ENCODE data around the gene BPIFB4.

- TF ChIP-seq CTCF (IDR thresholded peaks at IDR 0.05): no peak
- TF ChIP-seq GATA2 (CRISPR knock-in tag; IDR thresholded peaks at IDR 0.05): no peak
- no peak for TF ChIP-seq ELF1 (IDR thresholded peaks at IDR 0.05)
Measured at GRCh38 chr20:33132513-33133372, 53.3 kb downstream of the BPIFB4 start.
